ENCODE data around the gene FZD7.

Gene FZD7

DNA sequence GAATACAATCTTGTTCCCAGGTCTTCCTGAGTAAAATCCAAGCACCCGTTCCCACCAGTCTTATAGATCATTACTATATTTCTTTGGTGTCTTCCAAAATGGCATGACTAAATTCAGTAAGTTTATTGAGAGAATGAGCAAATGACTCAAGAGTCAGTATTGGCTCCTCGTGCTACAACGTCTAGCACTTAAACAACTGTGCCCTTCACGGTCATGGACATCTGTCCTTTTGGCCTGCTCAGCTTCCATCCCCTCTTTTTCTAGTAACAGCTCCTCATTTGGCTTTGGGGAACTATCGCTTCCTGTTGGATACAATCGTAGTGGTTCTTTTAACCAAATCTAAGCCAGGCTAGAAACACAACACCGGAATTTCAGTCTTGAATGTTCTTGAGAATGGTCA lies 24.1 kb upstream of the FZD7 start:
- no peak for DNase-seq (ENCODE audit: low read depth)
- no peak for TF ChIP-seq CTCF (conservative IDR thresholded peaks at IDR 0.05; ENCODE audit: low read depth, low read length)
- H3K4me3 ChIP-seq (ENCODE audit: low read depth, low read length) = no peak overlapping the region

DNA sequence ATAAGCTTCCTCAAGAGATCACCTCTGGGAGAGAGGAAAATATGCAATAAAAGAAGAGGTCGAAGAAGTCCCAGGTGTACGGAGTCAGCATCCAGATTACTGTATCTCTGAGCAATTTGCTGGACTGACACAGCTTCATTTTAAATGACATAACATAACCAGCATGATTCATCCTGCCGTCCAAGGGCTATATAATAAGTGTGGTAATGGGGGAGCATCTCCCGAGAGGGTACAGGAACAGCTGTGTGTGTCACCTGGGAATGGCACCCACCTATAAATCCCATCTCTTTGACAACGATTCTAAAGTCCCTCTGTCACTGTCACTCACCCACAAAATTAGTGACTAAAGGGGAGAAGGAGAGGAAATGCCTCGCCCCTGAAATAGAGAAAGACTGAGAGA lies 19.3 kb upstream of the FZD7 start:
- no peak for TF ChIP-seq CTCF (conservative IDR thresholded peaks at IDR 0.05; ENCODE audit: low read depth, low read length)
- H3K4me3 ChIP-seq (ENCODE audit: low read depth, low read length) = no peak overlapping the region
- peak; percentile 8 for DNase-seq (ENCODE audit: low read depth)

GRCh38 chr2:202014759-202015211 lies 18.9 kb upstream of the FZD7 start:
- peak; percentile 18 for DNase-seq (ENCODE audit: low read depth)
- no peak for TF ChIP-seq CTCF (conservative IDR thresholded peaks at IDR 0.05; ENCODE audit: low read depth, low read length)
- no peak overlapping the region for H3K4me3 ChIP-seq (ENCODE audit: low read depth, low read length)

- no peak for TF ChIP-seq CTCF (conservative IDR thresholded peaks at IDR 0.05; ENCODE audit: low read depth, low read length)
- H3K4me3 ChIP-seq (ENCODE audit: low read depth, low read length) = no peak overlapping the region
These were observed 18.2 kb upstream of the FZD7 start for GRCh38 chr2:202015471-202015870.

GRCh38 chr2:202016579-202017227 lies 17.0 kb upstream of the FZD7 start:
- no peak overlapping the region for H3K4me3 ChIP-seq (ENCODE audit: low read depth, low read length)
- DNase-seq (ENCODE audit: low read depth) = no peak
- no peak for TF ChIP-seq CTCF (conservative IDR thresholded peaks at IDR 0.05; ENCODE audit: low read depth, low read length)

More at GRCh38 chr2:202015471-202015870, 18.2 kb upstream of the FZD7 start:
- DNase-seq (ENCODE audit: low read depth) = no peak

DNA sequence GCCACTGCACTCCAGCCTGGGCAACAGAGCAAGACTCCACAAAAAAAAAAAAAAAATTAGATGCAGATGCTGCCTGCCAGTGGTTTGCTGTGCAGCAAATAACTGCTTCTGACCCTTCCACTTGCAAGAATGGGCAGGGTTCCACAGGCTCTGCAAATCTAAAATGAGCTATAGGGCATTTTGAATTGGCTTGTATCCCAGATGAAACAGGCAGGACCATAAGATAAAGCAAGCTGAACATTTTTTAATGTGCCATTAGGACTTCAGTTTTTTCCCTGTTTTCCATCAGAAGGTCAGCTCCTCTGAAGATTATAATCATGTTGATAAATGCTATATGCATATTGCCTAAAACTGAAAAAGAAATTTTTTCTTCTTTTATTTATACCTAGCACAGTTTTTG lies 15.7 kb upstream of the FZD7 start:
- DNase-seq (ENCODE audit: low read depth) = peak; percentile 6
- no peak overlapping the region for H3K4me3 ChIP-seq (ENCODE audit: low read depth, low read length)
- no peak for TF ChIP-seq CTCF (conservative IDR thresholded peaks at IDR 0.05; ENCODE audit: low read depth, low read length)

DNA sequence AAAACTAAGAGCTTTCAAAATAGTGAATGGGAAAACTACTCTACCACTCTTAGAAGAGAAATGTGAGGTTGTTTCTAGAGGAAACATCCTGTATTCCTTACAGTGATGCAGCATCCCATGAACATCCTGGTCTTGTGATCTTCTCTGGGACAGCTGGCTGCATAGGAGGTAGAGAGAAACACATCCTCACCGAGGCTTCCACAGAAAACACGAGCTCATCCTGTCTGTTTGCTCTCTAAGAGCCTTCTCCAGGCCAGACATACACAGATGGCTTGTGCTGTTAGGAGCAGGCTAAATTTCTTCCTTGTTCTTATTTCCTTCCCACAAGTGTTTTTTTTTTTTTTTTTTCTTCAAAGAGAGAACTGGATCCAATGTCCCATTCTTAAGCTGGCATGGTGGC lies 14.7 kb upstream of the FZD7 start:
- H3K4me3 ChIP-seq (ENCODE audit: low read depth, low read length) = no peak overlapping the region
- no peak for DNase-seq (ENCODE audit: low read depth)
- TF ChIP-seq CTCF (conservative IDR thresholded peaks at IDR 0.05; ENCODE audit: low read depth, low read length) = no peak
